Kasumi-1 (cell line): ENCODE results near the gene CUEDC2.
A peak's percentile ranks its signal among the peaks of the same experiment; 100 is the strongest.

ENCODE experiments used
- DNase-seq, 2 experiments: peaks; one replicate each; lab custom pipeline; 2025; lab: John Stamatoyannopoulos, UW

CUEDC2 gene

GRCh38 chr10:102396730-102397151 is 35.6 kb downstream of the CUEDC2 start:
- DNase-seq, result no peak

- DNase-seq, result no peak
Measured at GRCh38 chr10:102396317-102396650, 36.1 kb downstream of the CUEDC2 start.

- DNase-seq, result peak; percentile 68 to 82
Measured at GRCh38 chr10:102395400-102396316, 36.7 kb downstream of the CUEDC2 start, which contains the start of gene NFKB2. Gene NFKB2, plus strand, starts transcription at chr10:102395705. Its CDS starts 255 bp downstream, at chr10:102395960.

GRCh38 chr10:102394801-102395399 is 37.5 kb downstream of the CUEDC2 start:
- peak; percentile 62 to 70 for DNase-seq

GRCh38 chr10:102394079-102394800 is 38.1 kb downstream of the CUEDC2 start:
- DNase-seq, result peak; percentile 93 to 95

GRCh38 chr10:102393411-102394078 is 38.8 kb downstream of the CUEDC2 start:
- DNase-seq, result no peak

GRCh38 chr10:102392306-102392705 is 40.1 kb downstream of the CUEDC2 start:
- DNase-seq, result no peak

GRCh38 chr10:102389894-102390293 is 42.5 kb downstream of the CUEDC2 start:
- no peak for DNase-seq

- DNase-seq, result no peak
Measured at GRCh38 chr10:102384606-102385429, 47.6 kb downstream of the CUEDC2 start.

- no peak for DNase-seq
Measured at GRCh38 chr10:102384053-102384452, 48.3 kb downstream of the CUEDC2 start.

- no peak for DNase-seq
Measured at GRCh38 chr10:102382871-102383270, 49.5 kb downstream of the CUEDC2 start.

GRCh38 chr10:102381983-102382382 is 50.4 kb downstream of the CUEDC2 start:
- DNase-seq, result no peak

- no peak for DNase-seq
Measured at GRCh38 chr10:102379383-102379782, 53.0 kb downstream of the CUEDC2 start.

GRCh38 chr10:102376901-102377300 is 55.5 kb downstream of the CUEDC2 start:
- no peak for DNase-seq

- DNase-seq, result no peak
Measured at GRCh38 chr10:102375867-102376266, 56.5 kb downstream of the CUEDC2 start.

- no peak for DNase-seq
Measured at GRCh38 chr10:102375250-102375649, 57.1 kb downstream of the CUEDC2 start.
